Right renal cortex interstitium (tissue), 3 donors: ENCODE measurements around the gene LRRC8E. TPM values are rescaled to one million over a fixed set of nuclear protein-coding genes. Genes with fewer than 3 reads are reported as not detected.

ENCODE experiments used
- DNase-seq, 3 donors: peaks; one replicate each; pipeline ENCODE4 v3.0.0-alpha.2; 2013; ENCODE audit warnings: low read depth in 3 of 3, low spot score in 2 of 3
- polyA plus RNA-seq, 3 donors: library from polyadenylated mRNA; unstranded; fragments of 120-200 nt; gene quantifications; one replicate each; pipeline ENCODE4 v1.2.1, GENCODE V29; 2013; ENCODE audit not compliant: insufficient read length in 3 of 3

The LRRC8E gene
- 1 to 10 TPM; 1.9 to 2.4 (median 2.3) TPM for polyA plus RNA-seq

- no peak for DNase-seq
Measured at GRCh38 chr19:7888145-7888825, at the start of gene LRRC8E. Gene LRRC8E (plus strand): TSS chr19:7888510. CDS start chr19:7895604, 7,094 bp downstream.

- no peak for DNase-seq
Measured at GRCh38 chr19:7839476-7839875, 48.8 kb upstream of the LRRC8E start.

- no peak for DNase-seq
Measured at GRCh38 chr19:7840629-7841028, 47.7 kb upstream of the LRRC8E start.

- DNase-seq = no peak
Measured at GRCh38 chr19:7841751-7842660, 46.3 kb upstream of the LRRC8E start.

- DNase-seq = no peak
Measured at GRCh38 chr19:7842661-7843294, 45.5 kb upstream of the LRRC8E start.

- no peak for DNase-seq
Measured at GRCh38 chr19:7843521-7843920, 44.8 kb upstream of the LRRC8E start.

DNA sequence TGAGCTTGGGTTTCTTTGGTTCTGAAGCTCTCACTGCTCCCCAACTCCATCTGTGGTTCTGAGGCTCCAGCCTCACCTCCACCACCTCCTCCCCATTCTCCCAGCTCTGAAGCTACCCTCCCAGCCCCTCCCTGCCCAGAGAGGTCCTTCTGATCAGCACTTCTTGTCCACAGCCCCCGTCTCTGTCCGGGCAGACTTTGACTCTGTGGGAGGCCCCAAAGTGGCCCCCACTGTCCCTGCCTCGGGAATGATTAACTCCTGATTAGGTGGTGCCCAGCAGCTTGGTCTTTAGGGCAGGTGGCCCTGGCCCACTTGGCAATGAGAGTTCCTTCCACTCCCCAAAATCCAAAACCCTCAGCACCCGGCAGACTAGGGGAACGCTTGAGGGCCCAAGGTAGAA lies 43.9 kb upstream of the LRRC8E start:
- DNase-seq = no peak

GRCh38 chr19:7844951-7845350 lies 43.4 kb upstream of the LRRC8E start:
- DNase-seq = no peak

GRCh38 chr19:7845390-7846154 lies 42.7 kb upstream of the LRRC8E start:
- no peak for DNase-seq

DNA sequence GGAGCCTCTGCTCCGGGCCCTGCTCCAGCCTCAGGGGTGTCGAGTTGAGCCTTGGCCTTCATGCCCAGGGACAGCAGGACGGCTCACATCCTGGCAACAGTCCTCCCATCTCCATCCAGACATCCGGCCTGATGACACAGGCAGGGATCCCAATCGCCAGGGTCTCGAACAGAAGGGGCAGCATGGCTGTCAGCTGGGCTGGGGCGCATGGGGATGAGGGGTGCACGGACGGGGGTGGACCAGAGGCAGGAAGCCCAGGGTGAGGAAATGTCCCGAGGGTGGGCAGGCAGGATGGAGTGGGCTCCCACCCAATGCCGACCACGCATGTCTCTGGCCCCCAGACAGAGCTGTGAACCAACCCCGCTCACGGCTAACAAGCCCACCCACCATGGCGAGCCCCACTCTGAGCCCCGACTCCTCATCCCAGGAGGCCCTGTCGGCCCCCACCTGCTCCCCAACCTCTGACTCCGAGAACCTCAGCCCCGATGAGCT lies 42.1 kb upstream of the LRRC8E start:
- DNase-seq = no peak

DNA sequence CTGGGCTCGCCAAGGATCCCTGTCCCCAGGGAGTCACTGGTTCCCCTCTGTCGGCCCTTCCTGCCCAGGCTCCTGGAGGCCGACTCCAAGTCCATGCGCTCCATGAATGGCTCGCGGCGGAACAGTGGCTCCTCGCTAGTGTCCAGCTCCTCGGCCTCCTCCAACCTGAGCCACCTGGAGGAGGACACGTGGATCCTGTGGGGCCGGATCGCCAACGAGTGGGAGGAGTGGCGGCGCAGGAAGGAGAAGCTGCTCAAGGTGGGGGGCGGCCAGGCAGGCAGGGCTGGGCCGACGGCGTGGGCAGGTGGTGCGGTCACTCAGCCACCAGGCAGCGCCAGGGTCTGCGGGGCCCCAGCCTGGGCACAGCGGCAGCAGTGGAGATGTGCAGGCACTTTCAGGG lies 40.6 kb upstream of the LRRC8E start:
- no peak for DNase-seq

DNA sequence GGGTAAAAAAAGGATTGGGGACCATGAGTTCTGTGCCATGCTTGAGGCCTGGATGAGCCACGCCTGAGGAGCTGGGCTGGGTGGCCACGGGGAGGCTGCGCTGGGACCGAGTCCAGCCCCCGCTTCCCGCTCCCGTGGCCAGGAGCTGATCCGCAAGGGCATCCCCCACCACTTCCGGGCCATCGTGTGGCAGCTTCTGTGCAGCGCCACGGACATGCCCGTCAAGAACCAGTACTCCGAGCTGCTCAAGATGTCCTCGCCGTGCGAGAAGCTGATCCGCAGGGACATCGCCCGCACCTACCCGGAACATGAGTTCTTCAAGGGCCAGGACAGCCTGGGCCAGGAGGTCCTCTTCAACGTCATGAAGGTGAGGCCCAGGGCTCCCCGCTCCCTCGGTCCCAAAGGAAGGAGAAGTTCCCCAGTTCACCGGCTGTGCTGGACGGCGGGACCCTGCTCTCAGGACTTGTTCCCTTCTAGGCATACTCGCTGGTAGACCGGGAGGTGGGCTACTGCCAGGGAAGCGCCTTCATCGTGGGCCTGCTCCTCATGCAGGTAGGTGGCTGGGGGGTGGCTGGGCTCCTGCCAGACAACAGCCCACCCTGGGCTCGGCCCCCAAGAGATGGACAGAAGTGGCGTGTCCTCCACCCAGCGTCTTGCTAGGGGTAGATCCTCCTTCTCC lies 39.4 kb upstream of the LRRC8E start:
- DNase-seq = no peak

- DNase-seq = no peak
Measured at GRCh38 chr19:7849631-7849999, 38.7 kb upstream of the LRRC8E start.

DNA sequence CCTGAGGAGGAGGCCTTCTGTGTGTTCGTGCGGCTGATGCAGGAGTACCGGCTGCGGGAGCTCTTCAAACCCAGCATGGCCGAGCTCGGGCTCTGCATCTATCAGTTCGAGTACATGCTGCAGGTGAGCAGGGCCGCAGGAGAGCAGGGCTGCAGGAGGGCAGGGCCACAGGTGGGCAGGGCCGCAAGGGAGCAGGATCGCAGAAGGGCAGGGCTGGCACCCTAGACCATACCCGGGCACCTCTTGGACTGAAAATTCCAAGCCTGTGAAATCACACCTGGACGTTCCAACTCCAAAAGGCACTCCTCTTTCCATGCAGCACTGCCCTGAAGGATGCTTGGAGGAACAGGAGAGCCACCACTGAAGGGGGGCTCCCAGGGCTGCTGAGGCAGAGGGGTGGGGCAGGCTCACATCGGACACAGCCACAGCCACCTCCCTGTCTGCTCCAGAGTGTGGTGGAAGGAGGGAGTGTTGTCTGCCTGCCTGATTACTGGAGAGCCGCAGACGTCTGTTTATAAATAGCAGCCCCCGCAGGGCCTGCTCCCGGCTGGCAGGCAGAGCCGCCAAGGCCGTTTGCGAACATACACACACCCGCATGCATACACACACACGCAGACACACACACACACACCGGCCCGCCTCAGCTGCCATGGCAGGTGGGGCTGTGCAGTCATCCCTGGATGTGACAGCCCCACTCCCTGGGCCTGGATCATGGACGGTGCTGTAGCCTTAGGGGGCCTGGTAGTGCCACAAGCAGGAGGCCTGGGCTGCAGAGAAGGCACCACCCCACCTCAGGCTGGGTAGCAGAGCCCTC lies 38.1 kb upstream of the LRRC8E start:
- DNase-seq = no peak

DNA sequence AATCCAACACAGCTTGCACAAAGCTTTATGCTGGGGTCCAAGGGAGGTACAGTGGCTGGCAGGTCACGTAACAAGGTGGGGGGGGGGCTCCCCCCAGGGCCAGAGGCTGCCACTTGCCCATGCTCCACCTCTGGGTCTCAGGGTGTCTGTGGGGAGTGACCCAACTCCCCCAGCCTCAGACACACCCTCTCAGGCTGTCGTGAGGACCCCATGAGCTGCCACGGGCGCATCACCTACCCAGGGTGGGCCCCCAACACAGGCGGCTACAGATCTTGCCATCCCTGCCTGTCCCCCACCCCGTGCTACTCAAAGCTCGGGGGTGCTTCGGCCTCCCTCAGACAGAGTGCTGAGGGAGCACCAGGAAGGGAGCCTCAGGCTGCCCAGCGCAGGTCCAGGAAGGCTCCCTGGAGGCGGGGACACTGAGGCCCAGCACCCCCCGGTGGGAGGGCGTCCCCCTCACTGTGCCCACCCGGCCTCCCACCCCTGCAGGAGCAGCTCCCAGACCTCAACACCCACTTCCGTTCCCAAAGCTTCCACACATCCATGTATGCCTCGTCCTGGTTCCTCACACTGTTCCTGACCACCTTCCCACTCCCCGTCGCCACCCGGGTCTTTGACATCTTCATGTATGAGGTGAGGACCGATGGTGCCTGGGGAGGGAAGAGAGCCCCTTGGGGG lies 37.2 kb upstream of the LRRC8E start:
- DNase-seq = no peak

- no peak for DNase-seq
Measured at GRCh38 chr19:7851623-7852500, 36.4 kb upstream of the LRRC8E start.

DNA sequence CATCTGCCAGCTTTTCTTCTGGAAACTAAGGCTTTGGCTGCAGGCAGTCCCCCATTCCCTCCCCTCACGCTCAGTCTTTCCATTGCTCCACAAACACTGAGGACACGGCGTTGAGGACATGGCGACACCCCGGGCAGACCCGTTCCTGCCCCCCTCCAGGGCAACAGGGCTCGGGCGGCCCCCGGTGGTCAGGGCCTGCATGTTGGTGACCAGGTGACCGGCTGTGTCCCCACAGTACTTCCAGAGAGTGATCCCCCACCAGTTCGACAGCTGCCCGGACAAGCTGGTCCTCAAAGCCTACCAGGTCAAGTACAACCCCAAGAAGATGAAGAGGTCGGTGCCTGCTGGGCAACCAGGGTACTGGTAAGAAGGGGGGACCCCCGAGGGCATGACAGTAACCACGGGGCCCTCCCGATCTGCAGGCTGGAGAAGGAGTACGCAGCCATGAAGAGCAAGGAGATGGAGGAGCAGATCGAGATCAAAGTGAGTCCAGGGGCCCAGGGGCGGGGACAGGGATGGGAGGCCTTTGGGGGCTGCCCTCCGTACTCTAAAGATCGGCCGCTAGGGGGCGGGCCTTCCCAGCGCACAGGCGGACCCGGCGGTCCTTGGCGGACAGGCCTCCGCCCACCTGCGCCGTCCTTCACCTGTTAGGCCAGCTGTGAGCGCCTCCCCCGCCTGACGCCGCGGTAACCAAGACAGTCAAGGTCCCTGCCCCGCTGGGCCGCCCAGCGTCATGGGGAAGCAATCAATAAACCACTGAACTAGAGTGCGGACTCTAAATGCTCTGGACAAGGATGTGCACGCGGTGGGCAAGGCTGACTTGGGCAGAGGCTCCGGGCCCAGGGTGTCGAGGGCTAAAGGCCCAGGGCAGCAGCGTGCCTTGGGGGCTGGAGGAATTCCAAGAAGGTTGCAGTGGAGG lies 35.2 kb upstream of the LRRC8E start:
- DNase-seq = no peak
